ENCODE measurements around the gene TERF2IP.

TERF2IP gene

DNA sequence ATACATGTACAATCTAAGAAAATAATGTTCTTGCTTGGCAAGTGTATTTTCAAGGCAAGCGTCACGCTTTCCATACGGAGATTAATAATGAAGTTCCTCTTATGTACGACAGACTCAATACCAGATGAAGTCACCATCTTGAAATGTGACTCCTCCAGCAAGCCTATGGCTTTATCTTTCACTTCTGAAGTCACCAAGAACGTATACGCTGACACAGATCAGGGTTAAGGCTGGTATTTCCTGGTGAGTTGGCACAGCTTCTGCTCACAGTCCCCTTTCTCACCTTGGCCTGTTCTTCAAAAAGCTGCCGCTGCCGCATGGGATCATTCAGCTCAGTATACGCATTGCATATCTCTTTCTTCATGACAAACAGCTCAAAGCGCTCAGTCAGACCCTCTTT lies 18.4 kb upstream of the TERF2IP start:
- DNase-seq: no peak
- in situ Hi-C loops (cut with HindIII; ENCODE audit: low pct_ligation_motif_present, low pct_unique_long_range_greater_than_20kb, low sequenced_read_pairs): no loop called here

DNA sequence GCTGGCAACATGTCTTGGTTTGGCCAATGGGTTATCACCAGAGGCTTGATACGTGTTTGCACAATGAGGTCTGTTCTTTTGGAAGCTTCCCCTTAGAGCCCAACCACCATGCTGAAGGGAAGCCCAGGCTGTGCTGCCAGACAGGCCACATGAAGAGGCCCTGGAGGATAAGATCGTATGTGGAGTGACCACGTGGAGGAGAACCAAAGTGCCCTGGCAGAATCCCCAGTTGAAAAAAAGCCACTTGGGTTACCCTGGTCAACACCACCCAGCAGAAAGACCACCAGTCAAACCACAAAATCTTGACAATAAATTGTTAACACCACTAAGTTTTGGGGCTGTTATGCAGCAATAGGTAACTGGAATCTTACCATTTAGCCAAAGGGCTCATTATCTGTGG lies 17.5 kb upstream of the TERF2IP start:
- in situ Hi-C loops (cut with HindIII; ENCODE audit: low pct_ligation_motif_present, low pct_unique_long_range_greater_than_20kb, low sequenced_read_pairs): no loop called here
- DNase-seq: no peak

DNA sequence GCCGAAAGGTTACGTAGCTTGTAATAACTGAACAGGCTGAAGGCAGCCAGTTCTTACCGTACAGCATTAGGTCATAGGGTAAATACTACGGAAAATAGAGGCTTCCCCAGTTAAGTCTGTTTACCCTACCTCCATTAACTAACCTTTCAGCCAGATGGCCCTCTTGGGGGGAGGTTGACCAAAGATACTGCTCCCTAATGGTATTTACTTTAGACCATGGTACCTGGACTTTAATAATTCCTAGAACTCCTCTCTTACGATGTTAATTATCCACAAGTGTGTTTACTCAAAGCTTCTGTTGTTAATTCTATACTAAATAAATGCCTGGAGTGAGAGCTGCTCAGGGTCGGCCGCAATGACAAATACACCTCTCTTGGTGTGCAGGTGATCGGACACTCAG lies 14.7 kb upstream of the TERF2IP start:
- in situ Hi-C loops (cut with HindIII; ENCODE audit: low pct_ligation_motif_present, low pct_unique_long_range_greater_than_20kb, low sequenced_read_pairs): no loop called here
- no peak for DNase-seq

GRCh38 chr16:75635036-75635435 lies 12.5 kb upstream of the TERF2IP start:
- no peak for DNase-seq
- in situ Hi-C loops (cut with HindIII; ENCODE audit: low pct_ligation_motif_present, low pct_unique_long_range_greater_than_20kb, low sequenced_read_pairs): no loop called here

GRCh38 chr16:75640598-75640997 lies 7.0 kb upstream of the TERF2IP start:
- in situ Hi-C loops (cut with HindIII; ENCODE audit: low pct_ligation_motif_present, low pct_unique_long_range_greater_than_20kb, low sequenced_read_pairs): no loop called here
- DNase-seq: no peak

DNA sequence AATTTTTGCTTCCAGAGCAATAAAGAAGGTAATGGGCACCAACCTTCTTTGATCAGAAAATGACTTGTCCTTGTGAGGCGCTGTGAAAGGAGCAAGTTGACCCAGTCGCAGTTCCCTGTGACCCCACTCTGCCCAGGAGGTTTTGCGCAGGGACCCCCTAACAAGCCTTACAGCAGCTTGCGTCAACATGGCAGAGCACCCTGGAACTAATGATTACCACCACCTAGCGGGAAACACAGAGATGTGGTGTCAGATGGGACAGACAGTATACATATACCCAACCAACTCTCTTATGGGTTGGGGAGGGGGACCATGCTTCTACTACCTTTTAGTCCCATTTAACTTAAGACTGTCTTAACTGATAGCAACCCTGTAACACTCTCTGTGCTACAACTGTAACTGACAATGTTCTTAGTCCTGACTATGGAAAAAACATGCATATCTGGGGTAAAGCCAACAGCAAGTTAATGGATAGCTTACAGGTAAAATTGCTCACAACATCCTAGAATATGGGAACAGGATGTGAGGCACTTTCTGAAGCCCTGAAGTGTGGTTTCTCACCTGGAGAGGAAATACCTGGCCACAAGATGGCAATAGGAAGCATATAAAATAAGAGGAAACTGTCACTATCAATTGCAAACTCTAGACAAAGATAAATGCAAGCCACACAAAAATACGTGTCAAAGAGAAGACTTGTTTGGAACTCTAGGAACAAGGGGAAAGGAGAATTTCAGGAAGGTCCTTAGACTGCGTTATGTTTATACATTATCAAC lies 3.1 kb upstream of the TERF2IP start:
- DNase-seq: no peak
- in situ Hi-C loops (cut with HindIII; ENCODE audit: low pct_ligation_motif_present, low pct_unique_long_range_greater_than_20kb, low sequenced_read_pairs): no loop called here

- no peak for DNase-seq
- in situ Hi-C loops (cut with HindIII; ENCODE audit: low pct_ligation_motif_present, low pct_unique_long_range_greater_than_20kb, low sequenced_read_pairs): no loop called here
Observed at GRCh38 chr16:75647112-75647491, 471 bp upstream of the TERF2IP start.

- DNase-seq: peak; percentile 88
- in situ Hi-C loops (cut with HindIII; ENCODE audit: low pct_ligation_motif_present, low pct_unique_long_range_greater_than_20kb, low sequenced_read_pairs): no loop called here
Observed at GRCh38 chr16:75648265-75649076, 898 bp downstream of the TERF2IP start.

- DNase-seq: no peak
- in situ Hi-C loops (cut with HindIII; ENCODE audit: low pct_ligation_motif_present, low pct_unique_long_range_greater_than_20kb, low sequenced_read_pairs): no loop called here
Observed at GRCh38 chr16:75653922-75654321, 6.3 kb downstream of the TERF2IP start.

- in situ Hi-C loops (cut with HindIII; ENCODE audit: low pct_ligation_motif_present, low pct_unique_long_range_greater_than_20kb, low sequenced_read_pairs): no loop called here
Observed at GRCh38 chr16:75658175-75658574, 10.6 kb downstream of the TERF2IP start.

GRCh38 chr16:75660321-75660720 lies 12.7 kb downstream of the TERF2IP start:
- in situ Hi-C loops (cut with HindIII; ENCODE audit: low pct_ligation_motif_present, low pct_unique_long_range_greater_than_20kb, low sequenced_read_pairs): no loop called here
- DNase-seq: no peak

More at GRCh38 chr16:75658175-75658574, 10.6 kb downstream of the TERF2IP start:
- no peak for DNase-seq

DNA sequence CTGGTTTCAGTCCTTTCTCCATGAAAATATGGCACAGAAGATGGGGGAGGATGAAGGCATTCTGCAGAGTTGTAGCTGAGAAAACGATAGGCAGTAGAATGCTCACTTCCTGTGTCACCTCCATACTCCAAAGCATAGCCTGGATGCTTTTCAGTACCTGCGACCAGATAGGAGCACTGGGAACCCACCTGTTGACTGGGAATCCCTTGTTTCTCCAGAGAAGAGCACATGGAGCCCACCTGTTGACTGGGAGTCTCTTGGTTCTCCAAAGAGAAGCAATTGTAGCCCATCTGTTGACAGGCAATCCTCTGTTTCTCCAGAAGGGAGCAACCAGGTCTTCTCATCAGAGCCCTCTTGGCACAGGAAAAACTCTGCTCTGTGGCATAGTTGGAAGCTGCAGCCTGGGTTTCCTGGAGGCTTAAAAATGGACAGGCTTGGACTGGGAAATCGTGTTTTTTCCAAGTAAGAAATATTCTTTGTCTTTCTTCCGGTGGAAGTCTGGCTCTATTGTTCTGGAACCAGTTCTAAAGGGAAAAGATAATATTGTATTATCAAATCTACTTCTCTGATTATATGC lies 13.2 kb downstream of the TERF2IP start:
- in situ Hi-C loops (cut with HindIII; ENCODE audit: low pct_ligation_motif_present, low pct_unique_long_range_greater_than_20kb, low sequenced_read_pairs): no loop called here
- no peak for DNase-seq

GRCh38 chr16:75667503-75667902 lies 19.9 kb downstream of the TERF2IP start:
- DNase-seq: no peak
- in situ Hi-C loops (cut with HindIII; ENCODE audit: low pct_ligation_motif_present, low pct_unique_long_range_greater_than_20kb, low sequenced_read_pairs): no loop called here

DNA sequence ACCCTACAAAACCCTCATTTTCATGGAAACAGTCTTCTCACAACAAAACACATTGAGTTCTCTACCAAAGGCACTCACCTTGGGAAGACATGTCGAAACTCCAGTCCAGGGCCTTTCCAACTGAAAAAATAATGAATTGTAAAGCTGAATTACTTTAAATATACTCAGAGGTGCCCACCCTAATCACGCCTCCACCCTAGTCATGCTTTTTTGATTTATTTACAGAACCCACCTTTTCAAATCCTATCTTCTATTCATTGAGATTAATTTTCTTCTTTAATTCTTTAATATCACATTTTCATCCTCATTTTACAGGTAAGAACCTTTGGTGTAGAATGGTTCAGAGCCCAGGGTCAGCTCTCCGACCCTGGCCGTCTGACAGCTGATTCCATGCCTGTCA lies 29.3 kb downstream of the TERF2IP start, which contains the start of gene CPHXL2:
CPHXL2 (minus strand) TSS at position 101 of the 400 bp plus-strand sequence; CDS start at position 91, 10 bp downstream.
- in situ Hi-C loops (cut with HindIII; ENCODE audit: low pct_ligation_motif_present, low pct_unique_long_range_greater_than_20kb, low sequenced_read_pairs): no loop called here
- DNase-seq: no peak

GRCh38 chr16:75679366-75679765 lies 31.8 kb downstream of the TERF2IP start:
- no peak for DNase-seq
- in situ Hi-C loops (cut with HindIII; ENCODE audit: low pct_ligation_motif_present, low pct_unique_long_range_greater_than_20kb, low sequenced_read_pairs): no loop called here

GRCh38 chr16:75682308-75682707 lies 34.7 kb downstream of the TERF2IP start:
- in situ Hi-C loops (cut with HindIII; ENCODE audit: low pct_ligation_motif_present, low pct_unique_long_range_greater_than_20kb, low sequenced_read_pairs): no loop called here
- DNase-seq: no peak

- in situ Hi-C loops (cut with HindIII; ENCODE audit: low pct_ligation_motif_present, low pct_unique_long_range_greater_than_20kb, low sequenced_read_pairs): no loop called here
- no peak for DNase-seq
Observed at GRCh38 chr16:75687361-75687760, 39.8 kb downstream of the TERF2IP start.

- DNase-seq: peak; percentile 32
- in situ Hi-C loops (cut with HindIII; ENCODE audit: low pct_ligation_motif_present, low pct_unique_long_range_greater_than_20kb, low sequenced_read_pairs): no loop called here
Observed at GRCh38 chr16:75695708-75696107, 48.1 kb downstream of the TERF2IP start.

DNA sequence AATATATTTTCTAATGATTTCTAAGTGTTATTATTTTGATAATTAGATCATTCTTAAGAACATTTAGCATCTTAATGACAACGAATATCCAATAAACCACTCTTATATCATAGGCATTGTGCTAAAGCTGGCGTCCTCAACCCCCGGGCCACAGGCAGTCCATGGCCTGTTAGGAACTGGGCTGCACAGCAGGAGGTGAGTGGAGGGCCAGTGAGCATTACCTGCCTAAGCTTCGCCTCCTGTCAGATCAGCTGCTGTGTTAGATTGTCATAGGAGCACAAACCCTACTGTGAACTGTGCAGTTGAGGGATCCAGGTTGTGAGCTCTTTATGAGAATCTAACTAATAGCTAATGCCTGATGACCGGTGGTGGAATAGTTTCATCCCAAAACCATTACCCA lies 50.0 kb downstream of the TERF2IP start:
- DNase-seq: no peak
- in situ Hi-C loops (cut with HindIII; ENCODE audit: low pct_ligation_motif_present, low pct_unique_long_range_greater_than_20kb, low sequenced_read_pairs): no loop called here
